Esophagus squamous epithelium (tissue), 4 donors: Measurements from ENCODE around the gene SPANXD.

Experiments used
- POLR2A ChIP-seq, 4 donors: fragments of 450-650 bp; IDR thresholded peaks; one replicate each; pipeline ENCODE4 v1.6.1; 2017; ENCODE audit warnings: antibody characterized with exemption in 4 of 4, mild to moderate bottlenecking in 4 of 4, moderate library complexity in 3 of 4
- TF ChIP-seq, protein P1 (sequence below), 6 experiments: fragments of 450-650 bp in 4 of 6; fragments of 200-600 bp in 2 of 6; sonication (generic) in 2 of 6; IDR thresholded peaks; one replicate each; pipeline ENCODE4 v1.5.1; 2016 to 2019; ENCODE audit warnings: antibody characterized with exemption in 6 of 6, mild to moderate bottlenecking in 4 of 6, moderate library complexity in 4 of 6

DNA sequence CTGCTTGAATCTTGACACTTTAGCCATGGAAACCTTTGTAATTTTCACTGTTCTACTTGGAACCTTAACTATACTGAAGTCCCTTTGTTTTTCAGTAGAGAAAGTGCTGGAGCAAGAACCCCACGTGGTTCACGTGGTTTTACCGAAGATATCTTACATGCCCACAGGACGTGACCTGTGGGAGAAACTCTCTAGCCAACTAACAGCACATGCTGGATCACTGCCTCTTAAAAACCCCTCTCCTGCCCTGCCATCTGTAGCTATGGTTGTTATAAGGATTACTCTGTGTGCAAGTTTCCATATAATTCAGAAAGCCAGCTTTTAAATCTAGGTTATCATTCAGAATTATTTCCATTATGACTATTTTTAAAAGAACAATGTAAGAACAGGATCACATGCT, 30.2 kb downstream of the SPANXD start:
- TF ChIP-seq, protein P1, sequence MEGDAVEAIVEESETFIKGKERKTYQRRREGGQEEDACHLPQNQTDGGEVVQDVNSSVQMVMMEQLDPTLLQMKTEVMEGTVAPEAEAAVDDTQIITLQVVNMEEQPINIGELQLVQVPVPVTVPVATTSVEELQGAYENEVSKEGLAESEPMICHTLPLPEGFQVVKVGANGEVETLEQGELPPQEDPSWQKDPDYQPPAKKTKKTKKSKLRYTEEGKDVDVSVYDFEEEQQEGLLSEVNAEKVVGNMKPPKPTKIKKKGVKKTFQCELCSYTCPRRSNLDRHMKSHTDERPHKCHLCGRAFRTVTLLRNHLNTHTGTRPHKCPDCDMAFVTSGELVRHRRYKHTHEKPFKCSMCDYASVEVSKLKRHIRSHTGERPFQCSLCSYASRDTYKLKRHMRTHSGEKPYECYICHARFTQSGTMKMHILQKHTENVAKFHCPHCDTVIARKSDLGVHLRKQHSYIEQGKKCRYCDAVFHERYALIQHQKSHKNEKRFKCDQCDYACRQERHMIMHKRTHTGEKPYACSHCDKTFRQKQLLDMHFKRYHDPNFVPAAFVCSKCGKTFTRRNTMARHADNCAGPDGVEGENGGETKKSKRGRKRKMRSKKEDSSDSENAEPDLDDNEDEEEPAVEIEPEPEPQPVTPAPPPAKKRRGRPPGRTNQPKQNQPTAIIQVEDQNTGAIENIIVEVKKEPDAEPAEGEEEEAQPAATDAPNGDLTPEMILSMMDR (IDR thresholded peaks at IDR 0.05) = no peak
- no peak for TF ChIP-seq POLR2A (IDR thresholded peaks at IDR 0.05)
